Fibroblast of lung (primary cell): Measurements from ENCODE around the gene SAP25. TPM values are rescaled to one million over a fixed set of nuclear protein-coding genes. Genes with fewer than 3 reads are reported as not detected.

Experiments
- DNase-seq, 2 donors: peaks; one replicate each; pipeline versions ENCODE4 v3.0.0 to v3.0.0-alpha.2; 2010; ENCODE audit warnings: low read depth in 2 of 2
- H2AFZ ChIP-seq: 2 replicates; pipeline ENCODE4 v1.5.1; 2012; ENCODE audit warnings: low read length, control low read depth, inconsistent platforms
- H3K27ac ChIP-seq: 2 replicates; pipeline ENCODE4 v1.5.1; 2011; ENCODE audit warnings: low read length, control low read depth; ENCODE audit not compliant: insufficient read depth
- H3K27me3 ChIP-seq: 2 replicates; pipeline ENCODE4 v1.5.1; 2011; ENCODE audit warnings: mild to moderate bottlenecking, low read length; ENCODE audit not compliant: control insufficient read depth, insufficient read depth
- H3K36me3 ChIP-seq: 2 replicates; pipeline ENCODE4 v1.5.1; 2011; ENCODE audit warnings: low read length; ENCODE audit not compliant: control insufficient read depth, insufficient read depth
- H3K4me1 ChIP-seq: 2 replicates; pipeline ENCODE4 v1.5.1; 2011; ENCODE audit warnings: low read length; ENCODE audit not compliant: control insufficient read depth, insufficient read depth; ENCODE audit errors: extremely low read depth
- H3K4me2 ChIP-seq: 2 replicates; pipeline ENCODE4 v1.5.1; 2011; ENCODE audit warnings: low read length, control low read depth; ENCODE audit not compliant: insufficient read depth; ENCODE audit errors: extremely low read depth
- H3K4me3 ChIP-seq, 4 experiments: fragments of 200-600 bp in 1 of 4; sonication (generic) in 1 of 4; replicated peaks in 1 of 4; 2 replicates each; pipeline ENCODE4 v1.5.1; 2011 to 2016; ENCODE audit warnings: low read length in 4 of 4, low read depth in 3 of 4, mild to moderate bottlenecking in 3 of 4, control low read depth in 2 of 4, inconsistent platforms in 1 of 4, mixed read lengths in 1 of 4; ENCODE audit not compliant: insufficient read depth in 1 of 4; ENCODE audit errors: control extremely low read depth in 1 of 4
- H3K79me2 ChIP-seq: 2 replicates; pipeline ENCODE4 v1.5.1; 2012; ENCODE audit warnings: mild to moderate bottlenecking, low read length, inconsistent platforms; ENCODE audit not compliant: control insufficient read depth, insufficient read depth
- H3K9ac ChIP-seq: 2 replicates; pipeline ENCODE4 v1.5.1; 2011; ENCODE audit warnings: mild to moderate bottlenecking, low read length, control low read depth; ENCODE audit not compliant: insufficient read depth
- H3K9me3 ChIP-seq: 2 replicates; pipeline ENCODE4 v1.5.1; 2012; ENCODE audit warnings: low read depth, low read length; ENCODE audit not compliant: control insufficient read depth, insufficient read depth
- H4K20me1 ChIP-seq: 2 replicates; pipeline ENCODE4 v1.5.1; 2011; ENCODE audit warnings: low read length; ENCODE audit not compliant: control insufficient read depth, insufficient read depth; ENCODE audit errors: extremely low read depth
- CTCF ChIP-seq, 2 donors: IDR thresholded peaks in 1 of 2; conservative IDR thresholded peaks in 1 of 2; 1 replicate in 1 of 2; 2 replicates in 1 of 2; pipeline ENCODE4 v1.5.1; 2011 to 2012; ENCODE audit warnings: low read length in 2 of 2, control low read depth in 1 of 2, inconsistent platforms in 1 of 2, low read depth in 1 of 2, mild to moderate bottlenecking in 1 of 2
- EZH2 ChIP-seq: IDR thresholded peaks from 2 replicates; pipeline ENCODE4 v1.5.1; 2012; ENCODE audit warnings: low read length, control low read depth, mild to moderate bottlenecking; ENCODE audit errors: missing control alignments
- polyA plus RNA-seq, 2 donors: library from polyadenylated mRNA; depleted of rRNA in 1 of 2; stranded (reverse) in 1 of 2; unstranded in 1 of 2; fragments of >200 nt; gene quantifications; 2 replicates each; pipeline ENCODE4 v1.2.1, GENCODE V29; 2011 to 2012; ENCODE audit warnings: missing spikeins in 1 of 2
- total RNA-seq: library from RNA; depleted of rRNA; stranded (reverse); fragments of >200 nt; gene quantifications from 2 replicates; pipeline ENCODE4 v1.2.1, GENCODE V29; 2014

The SAP25 gene
- total and polyA plus RNA-seq, 2 donors (not counting 1 experiment from before 2014, with no cell fraction given) = 0.22 TPM; not detected in 1

- Histone ChIP-seq H3K79me2 (peaks cover 35% of the 10 kb centered on the region), H4K20me1 (no peaks in the 10 kb centered on the region), H3K4me2 (peak within 1 kb of the TSS; percentile 94), H3K27ac (peak within 1 kb of the TSS; percentile 78), H2AFZ (peak within 1 kb of the TSS; percentile 90), H3K9ac (peak within 1 kb of the TSS; percentile 80), H3K4me1 (peaks cover 17% of the 10 kb centered on the region), H3K4me3 (peak within 1 kb of the TSS; percentile 76 to 98 (median 86)), H3K36me3 (peaks cover 6% of the 10 kb centered on the region), H3K27me3 (no peaks in the 10 kb centered on the region), H3K9me3 (no peaks in the 10 kb centered on the region)
- DNase-seq = peak; percentile 100
- no peak for TF ChIP-seq EZH2
- no peak for TF ChIP-seq CTCF (conservative IDR thresholded peaks at IDR 0.05 in 1 of 2, IDR thresholded peaks at IDR 0.05 in 1 of 2; ENCODE audit: low read depth in 1 of 2, low read length in 2 of 2)
Observed at GRCh38 chr7:100586266-100587025, 12.7 kb upstream of the SAP25 start, which contains the start of gene FBXO24. FBXO24 (plus strand) TSS chr7:100586328; CDS start chr7:100586626, 298 bp downstream.

- Histone ChIP-seq H3K4me2 (peak within 1 kb of the TSS; percentile 94), H3K4me3 (peak within 1 kb of the TSS; percentile 76 to 98 (median 86)), H2AFZ (peak within 1 kb of the TSS; percentile 90), H3K9me3 (no peaks in the 10 kb centered on the region), H3K27me3 (no peaks in the 10 kb centered on the region), H3K36me3 (peaks cover 13% of the 10 kb centered on the region), H3K79me2 (peaks cover 40% of the 10 kb centered on the region), H3K27ac (peak within 1 kb of the TSS; percentile 78), H3K9ac (peak within 1 kb of the TSS; percentile 80), H3K4me1 (peaks cover 17% of the 10 kb centered on the region), H4K20me1 (no peaks in the 10 kb centered on the region)
- TF ChIP-seq EZH2 = no peak
- TF ChIP-seq CTCF (conservative IDR thresholded peaks at IDR 0.05 in 1 of 2, IDR thresholded peaks at IDR 0.05 in 1 of 2; ENCODE audit: low read depth in 1 of 2, low read length in 2 of 2) = no peak
- DNase-seq = peak in 1 of 2 donors; percentile 44
Observed at GRCh38 chr7:100585511-100586265, 12.0 kb upstream of the SAP25 start, which contains the start of gene LRCH4. LRCH4 (minus strand) TSS chr7:100586129; CDS start chr7:100586100, 29 bp downstream.
